Fibroblast of villous mesenchyme (primary cell): ENCODE measurements around the gene CHST12. TPM values are rescaled to one million over a fixed set of nuclear protein-coding genes. Genes with fewer than 3 reads are reported as not detected.

Experiments
- DNase-seq: peaks from one replicate; pipeline ENCODE4 v3.0.0-alpha.2; 2010; ENCODE audit warnings: low read depth
- H3K4me3 ChIP-seq: 2 replicates; pipeline ENCODE4 v1.5.1; 2011; ENCODE audit warnings: low read depth, mild to moderate bottlenecking, low read length
- total RNA-seq: library from RNA; depleted of rRNA; stranded (reverse); fragments of >200 nt; gene quantifications from 2 replicates; pipeline ENCODE4 v1.2.3, GENCODE V29; 2012
- TF ChIP-seq, protein P1 (sequence below): IDR thresholded peaks from 2 replicates; pipeline ENCODE4 v1.5.1; 2012; ENCODE audit warnings: low read depth, mild to moderate bottlenecking, low read length; ENCODE audit not compliant: insufficient read depth

The CHST12 gene
- total RNA-seq, 1 donor: 3.5 TPM

DNA sequence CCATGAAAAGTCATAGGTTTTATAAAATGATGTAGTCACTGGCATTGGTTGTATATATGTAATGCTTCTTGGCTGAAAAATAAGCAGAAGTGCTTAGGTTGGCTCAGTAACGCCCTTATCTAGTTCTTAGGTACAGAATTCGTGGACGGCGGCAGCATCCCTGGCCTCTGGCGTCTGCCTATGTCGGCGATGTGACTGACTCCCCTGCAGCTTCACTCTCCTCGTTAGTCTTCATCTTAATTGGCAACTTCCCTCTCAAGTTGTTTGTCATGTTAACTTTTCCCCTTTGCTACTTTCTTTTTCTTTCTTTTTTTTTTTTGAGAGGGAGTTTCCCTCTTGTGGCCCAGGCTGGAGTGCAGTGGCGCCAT, 18.5 kb downstream of the CHST12 start:
- no peak overlapping the region for H3K4me3 ChIP-seq
- TF ChIP-seq, protein P1, sequence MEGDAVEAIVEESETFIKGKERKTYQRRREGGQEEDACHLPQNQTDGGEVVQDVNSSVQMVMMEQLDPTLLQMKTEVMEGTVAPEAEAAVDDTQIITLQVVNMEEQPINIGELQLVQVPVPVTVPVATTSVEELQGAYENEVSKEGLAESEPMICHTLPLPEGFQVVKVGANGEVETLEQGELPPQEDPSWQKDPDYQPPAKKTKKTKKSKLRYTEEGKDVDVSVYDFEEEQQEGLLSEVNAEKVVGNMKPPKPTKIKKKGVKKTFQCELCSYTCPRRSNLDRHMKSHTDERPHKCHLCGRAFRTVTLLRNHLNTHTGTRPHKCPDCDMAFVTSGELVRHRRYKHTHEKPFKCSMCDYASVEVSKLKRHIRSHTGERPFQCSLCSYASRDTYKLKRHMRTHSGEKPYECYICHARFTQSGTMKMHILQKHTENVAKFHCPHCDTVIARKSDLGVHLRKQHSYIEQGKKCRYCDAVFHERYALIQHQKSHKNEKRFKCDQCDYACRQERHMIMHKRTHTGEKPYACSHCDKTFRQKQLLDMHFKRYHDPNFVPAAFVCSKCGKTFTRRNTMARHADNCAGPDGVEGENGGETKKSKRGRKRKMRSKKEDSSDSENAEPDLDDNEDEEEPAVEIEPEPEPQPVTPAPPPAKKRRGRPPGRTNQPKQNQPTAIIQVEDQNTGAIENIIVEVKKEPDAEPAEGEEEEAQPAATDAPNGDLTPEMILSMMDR: no peak

DNA sequence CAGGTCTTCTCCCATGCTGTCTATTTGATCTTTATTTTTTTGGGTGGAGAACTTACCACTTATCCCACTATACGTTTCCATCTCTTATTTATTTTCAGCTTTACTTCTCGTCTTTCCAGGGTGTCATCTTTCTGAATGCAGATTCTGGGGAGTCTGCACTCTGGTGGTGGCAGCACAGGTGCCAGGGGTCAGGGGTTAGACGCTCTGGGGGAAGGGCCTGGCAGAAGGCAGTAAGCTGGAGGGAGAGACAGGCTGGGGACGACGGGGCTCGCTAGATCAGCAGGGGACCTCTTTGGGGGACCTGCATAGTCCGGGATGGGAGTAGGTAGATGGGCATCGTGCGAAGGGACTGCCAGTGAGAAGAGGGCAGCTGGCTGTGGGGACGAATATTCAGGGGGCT, 22.3 kb downstream of the CHST12 start:
- no peak overlapping the region for H3K4me3 ChIP-seq
- TF ChIP-seq, protein P1: no peak
- DNase-seq: no peak

More for the DNA sequence above, 18.5 kb downstream of the CHST12 start:
- no peak for DNase-seq

DNA sequence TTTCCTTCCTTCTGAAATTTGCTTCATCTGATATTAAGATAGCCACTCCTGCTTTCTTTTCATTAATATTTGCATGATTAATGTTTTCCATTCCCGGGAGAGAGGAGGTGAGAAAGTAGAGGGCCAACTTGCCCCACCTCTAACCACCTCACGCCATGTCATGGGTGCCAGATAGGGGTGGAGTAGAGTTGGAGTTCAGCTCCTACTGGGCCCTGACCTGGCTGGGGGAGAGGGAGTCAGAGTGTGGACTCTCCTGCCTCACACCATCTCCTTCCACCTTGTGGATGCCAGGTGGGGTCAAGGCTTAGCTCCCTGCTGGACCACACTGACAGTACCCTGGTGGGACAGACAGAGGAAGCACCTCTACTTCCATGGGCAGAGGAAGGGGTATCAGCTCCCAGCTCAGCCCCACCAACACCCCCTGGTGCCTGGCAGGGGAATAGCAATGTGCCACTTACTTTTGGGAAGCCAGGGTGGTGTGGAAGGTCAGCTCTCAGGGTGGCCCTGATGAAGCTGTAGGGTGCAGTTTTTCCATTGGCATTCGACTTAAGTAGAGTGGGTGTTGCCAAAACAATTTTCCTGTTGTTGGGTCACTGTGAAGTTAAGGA, 28.0 kb downstream of the CHST12 start:
- DNase-seq: peak; percentile 23
- TF ChIP-seq, protein P1: peak; percentile 74
- H3K4me3 ChIP-seq: no peak overlapping the region

DNA sequence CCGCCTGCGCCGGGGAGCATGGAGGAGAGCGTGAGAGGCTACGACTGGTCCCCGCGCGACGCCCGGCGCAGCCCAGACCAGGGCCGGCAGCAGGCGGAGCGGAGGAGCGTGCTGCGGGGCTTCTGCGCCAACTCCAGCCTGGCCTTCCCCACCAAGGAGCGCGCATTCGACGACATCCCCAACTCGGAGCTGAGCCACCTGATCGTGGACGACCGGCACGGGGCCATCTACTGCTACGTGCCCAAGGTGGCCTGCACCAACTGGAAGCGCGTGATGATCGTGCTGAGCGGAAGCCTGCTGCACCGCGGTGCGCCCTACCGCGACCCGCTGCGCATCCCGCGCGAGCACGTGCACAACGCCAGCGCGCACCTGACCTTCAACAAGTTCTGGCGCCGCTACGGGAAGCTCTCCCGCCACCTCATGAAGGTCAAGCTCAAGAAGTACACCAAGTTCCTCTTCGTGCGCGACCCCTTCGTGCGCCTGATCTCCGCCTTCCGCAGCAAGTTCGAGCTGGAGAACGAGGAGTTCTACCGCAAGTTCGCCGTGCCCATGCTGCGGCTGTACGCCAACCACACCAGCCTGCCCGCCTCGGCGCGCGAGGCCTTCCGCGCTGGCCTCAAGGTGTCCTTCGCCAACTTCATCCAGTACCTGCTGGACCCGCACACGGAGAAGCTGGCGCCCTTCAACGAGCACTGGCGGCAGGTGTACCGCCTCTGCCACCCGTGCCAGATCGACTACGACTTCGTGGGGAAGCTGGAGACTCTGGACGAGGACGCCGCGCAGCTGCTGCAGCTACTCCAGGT, 29.7 kb downstream of the CHST12 start:
- TF ChIP-seq, protein P1: no peak
- no peak for DNase-seq

DNA sequence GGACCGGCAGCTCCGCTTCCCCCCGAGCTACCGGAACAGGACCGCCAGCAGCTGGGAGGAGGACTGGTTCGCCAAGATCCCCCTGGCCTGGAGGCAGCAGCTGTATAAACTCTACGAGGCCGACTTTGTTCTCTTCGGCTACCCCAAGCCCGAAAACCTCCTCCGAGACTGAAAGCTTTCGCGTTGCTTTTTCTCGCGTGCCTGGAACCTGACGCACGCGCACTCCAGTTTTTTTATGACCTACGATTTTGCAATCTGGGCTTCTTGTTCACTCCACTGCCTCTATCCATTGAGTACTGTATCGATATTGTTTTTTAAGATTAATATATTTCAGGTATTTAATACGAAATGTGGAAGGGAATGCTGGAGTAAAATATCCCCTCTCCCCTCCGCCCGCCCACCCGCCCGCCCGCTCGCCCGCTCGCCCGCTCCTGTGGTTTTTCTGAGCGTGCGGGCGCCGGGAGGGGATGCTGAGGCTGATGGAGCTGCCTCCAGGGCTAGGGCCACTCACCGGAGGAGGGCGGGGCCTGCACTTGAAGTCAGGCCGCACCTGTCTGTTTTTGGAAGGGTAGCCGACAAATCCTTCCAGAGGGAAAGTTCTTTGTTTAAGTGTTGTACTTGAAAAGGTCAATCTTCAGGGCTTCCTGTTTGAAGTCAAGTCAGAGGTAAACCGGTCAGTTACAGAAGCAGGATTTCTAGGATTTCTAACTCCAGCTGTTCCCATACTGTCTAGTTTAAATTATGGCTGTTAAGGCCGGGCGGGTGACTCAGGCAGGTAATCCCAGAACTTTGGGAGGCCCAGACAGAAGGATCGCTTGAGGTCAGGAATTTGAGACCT, 30.5 kb downstream of the CHST12 start:
- H3K4me3 ChIP-seq: no peak overlapping the region

More for the DNA sequence above, 29.7 kb downstream of the CHST12 start:
- no peak overlapping the region for H3K4me3 ChIP-seq

DNA sequence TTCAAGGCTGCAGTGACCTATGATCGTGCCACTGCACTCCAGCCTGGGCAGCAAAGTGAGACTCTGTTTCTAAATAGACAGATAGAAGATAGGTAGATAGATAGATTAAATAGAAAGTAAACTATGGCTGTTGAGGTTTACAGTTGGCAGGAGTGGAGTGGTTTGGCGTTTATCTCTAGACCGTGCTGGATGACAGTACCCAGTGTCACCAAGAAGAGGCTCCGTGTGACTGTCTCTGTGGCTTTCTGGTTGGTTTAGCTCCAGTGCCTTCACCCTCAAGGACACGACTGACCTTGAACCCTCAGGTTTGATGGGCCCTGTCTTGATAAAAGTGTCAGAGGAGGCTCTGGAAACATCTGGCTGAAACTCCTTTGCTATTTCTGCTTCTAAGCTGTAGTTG, 31.7 kb downstream of the CHST12 start:
- H3K4me3 ChIP-seq: no peak overlapping the region
- TF ChIP-seq, protein P1: no peak
- DNase-seq: no peak

More for the DNA sequence above, 30.5 kb downstream of the CHST12 start:
- DNase-seq: no peak
- TF ChIP-seq, protein P1: no peak
